HG03135 (cell line): ENCODE results near the gene NLRP3.
"Not testable (repeated sequence)": the region's sequence is repeated elsewhere in the genome, so short reads cannot be mapped to it uniquely, and the experiment has no call there.

Source experiments
- ATAC-seq: cut with Tn5 transposase; IDR thresholded peaks from one replicate; pipeline ENCODE4 v1.9.1; 2021; ENCODE audit warnings: mild to moderate bottlenecking, moderate library complexity; ENCODE audit not compliant: unreplicated experiment

NLRP3 gene

DNA sequence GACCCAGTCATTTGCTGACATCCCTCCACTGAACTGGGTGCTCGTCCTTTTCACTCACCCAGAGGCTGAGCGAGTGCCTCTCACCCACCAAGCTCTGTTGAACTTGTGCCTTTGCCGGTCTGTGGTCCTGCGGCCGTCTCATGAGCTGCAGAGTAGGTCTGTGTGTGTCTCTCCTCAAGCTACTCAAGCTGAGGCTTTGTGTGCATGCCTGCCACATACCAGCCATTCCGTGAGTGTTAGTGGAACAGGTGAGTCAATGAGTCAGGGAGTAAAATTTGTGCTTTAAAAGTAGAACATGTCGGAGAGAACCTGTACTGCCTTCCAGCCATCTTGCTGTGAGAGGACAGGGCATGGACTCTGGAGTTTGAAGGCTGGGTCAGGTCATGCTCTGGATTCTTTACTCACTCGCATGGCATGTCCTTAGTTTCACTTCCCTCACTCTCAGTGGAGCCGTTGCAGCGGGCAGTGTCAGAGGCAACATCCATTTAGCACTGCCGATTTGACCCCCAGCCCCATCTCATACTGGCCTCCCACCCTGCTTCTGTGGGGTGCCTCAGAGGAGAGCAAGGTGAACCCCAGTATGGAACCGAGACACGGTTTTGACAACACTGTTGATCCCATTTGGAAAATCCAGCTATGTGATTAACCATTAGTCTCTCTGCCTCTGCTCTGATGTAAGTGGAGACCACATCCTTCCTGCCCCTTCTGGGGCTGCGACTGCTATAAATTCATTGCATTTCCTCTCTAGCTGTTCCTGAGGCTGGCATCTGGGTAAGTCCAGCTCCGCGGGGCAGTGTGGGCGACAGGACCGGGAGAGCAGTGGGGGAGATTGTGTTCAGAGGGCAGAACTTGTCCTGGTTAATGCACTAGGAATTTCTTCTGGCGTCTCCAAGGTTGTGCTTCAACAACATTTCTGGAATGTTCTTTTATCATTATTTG lies at the start of gene NLRP3:
NLRP3 (plus strand) TSS at position 751 of the 939 bp plus-strand sequence. CDS start 2,628 bp downstream, outside the sequence.
- peak; percentile 61 for ATAC-seq

DNA sequence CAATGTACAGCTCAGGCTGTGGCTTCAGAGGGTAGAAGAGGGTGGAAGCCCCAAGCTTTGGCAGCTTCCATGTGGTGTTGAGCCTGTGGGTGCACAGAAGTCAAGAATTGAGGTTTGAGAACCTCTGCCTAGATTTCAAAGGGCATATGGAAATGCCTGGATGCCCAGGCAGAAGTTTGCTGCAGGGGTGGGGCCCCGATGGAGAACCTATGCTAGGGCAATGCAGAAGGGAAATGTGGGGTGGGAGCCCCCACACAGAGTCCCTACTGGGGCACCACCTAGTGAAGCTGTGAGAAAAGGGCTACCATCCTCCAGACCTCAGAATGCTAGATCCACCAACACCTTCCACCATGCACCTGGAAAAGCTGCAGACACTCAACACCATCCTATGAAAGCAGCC lies 49.6 kb upstream of the NLRP3 start:
- ATAC-seq: not testable (repeated sequence)

DNA sequence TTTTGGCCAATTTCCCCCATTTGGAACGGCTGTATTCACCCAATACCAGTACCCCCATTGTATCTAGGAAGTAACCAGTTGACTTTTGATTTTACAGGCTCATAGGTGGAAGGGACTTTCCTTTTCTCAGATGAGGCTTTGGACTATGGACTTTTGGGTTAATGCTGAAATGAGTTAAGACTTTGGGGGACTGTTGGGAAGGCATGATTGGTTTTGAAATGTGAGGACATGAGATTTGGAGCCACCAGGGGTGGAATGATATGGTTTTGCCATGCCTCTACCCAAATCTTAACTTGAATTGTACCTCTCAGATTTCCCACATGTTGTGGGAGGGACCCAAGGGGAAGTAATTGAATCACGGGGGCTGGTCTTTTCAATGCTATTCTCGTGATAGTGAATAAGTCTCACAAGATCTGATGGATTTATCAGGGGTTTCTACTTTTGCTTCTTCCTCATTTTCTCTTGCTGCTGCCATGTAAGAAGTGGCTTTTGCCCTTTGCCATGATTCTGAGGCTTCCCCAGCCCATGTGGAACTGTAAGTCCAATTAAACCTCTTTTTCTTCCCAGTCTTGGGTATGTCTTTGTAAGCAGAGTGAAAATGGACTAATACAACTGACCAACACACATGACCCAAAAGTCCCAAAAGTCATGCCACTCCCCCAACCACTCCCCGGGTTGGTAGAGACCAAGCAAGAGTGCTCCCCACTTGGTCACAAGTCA lies 48.9 kb upstream of the NLRP3 start:
- no peak for ATAC-seq

DNA sequence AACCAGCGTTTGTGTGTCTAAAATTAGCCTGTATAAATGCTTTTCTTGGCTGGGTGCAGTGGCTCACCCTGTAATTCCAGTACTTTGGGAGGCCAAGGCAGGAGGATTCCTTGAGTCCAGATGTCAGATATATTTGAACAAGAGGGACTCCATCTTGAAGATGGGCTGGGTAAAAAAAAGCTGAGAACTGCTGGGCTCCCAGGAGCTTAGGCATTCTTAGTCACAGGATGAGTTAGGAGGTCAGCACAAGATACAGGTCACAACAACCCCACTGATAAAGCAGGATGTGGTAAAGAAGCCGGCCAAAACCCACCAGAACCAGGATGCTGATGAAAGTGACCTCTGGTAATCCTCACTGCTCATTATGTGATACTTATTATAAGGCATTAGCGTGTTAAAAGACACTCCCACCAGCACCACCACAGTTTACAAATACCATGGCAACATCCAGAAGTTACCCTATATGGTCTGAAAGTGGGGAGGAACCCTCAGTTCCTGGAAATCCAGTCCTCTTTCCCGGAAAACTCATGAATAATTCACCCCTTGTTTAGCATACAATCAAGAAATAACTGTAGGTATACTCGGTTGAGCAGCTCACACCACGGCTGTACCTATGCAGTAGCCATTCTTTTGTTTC lies 48.1 kb upstream of the NLRP3 start:
- ATAC-seq: no peak

DNA sequence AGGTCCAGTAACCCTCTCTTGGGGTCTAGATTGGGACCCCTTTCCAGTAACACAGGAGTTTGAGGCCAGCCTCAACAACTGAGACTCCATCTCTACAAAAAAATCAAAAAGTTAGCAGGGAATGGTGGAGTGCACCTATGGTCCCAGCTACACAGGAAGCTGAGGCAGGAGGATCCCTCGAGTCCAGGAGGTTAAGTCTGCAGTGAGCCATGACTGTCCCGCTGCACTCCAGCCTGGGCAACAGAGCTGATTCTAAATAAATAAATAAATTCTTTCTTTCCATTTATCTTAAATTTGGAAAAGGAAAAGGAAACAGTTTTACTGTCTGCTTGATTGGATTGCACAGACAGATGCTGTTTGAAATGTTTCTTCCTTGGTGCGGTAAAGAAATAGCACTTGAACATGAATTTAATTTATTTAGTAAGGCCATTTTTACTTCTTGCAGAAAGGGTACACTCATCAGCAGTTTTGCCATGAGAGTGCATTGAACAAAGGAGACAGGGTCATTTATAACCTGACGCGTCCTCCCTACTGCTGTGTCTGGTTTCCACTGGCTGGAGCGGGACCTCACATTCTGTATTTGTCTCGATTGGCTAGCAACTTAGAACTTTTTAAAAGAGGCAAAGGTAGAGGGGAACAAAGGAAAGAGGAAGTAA lies 47.4 kb upstream of the NLRP3 start:
- no peak for ATAC-seq

DNA sequence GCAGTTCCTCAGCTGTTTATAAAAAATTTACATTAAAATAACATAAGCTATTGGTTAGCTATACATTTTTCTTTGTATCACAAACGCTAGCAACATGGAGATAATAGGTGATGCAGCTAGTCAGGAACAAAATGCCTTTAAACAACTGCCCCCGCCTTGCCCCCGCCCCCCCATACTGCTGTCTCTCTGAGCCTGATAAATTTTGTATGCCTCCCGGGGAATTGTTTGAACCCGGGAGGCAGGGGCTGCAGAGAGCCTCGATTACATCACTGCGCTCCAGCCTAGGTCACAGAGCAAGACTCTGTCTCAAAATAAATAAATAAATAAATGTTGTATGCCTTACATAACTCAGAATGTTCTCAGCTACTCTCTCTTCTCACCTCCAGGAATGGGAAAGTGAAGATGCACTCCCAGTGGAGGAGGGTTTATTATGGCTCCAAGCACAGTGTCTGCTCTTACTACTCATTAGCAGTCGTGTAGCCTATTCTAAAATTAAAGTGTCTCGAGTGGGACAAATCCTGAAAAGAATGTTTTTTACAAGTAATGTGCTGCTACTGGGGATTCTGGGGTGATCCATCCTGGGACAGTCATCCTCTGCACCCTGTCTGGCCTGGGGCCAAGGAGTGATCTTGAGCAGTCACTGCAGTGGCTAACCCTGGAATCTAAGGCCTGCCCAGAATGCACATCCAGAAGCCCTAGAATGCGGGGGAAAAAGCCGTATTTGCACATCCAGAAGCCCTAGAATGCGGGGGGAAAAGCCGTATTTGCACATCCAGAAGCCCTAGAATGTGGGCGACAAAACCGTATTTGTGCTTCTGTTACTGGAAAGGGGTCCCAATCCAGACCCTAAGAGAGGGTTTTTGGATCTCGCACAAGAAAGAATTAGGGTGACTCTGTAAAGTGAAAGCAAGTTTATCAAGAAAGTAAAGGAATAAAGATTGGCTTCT lies 44.9 kb upstream of the NLRP3 start:
- ATAC-seq: no peak

DNA sequence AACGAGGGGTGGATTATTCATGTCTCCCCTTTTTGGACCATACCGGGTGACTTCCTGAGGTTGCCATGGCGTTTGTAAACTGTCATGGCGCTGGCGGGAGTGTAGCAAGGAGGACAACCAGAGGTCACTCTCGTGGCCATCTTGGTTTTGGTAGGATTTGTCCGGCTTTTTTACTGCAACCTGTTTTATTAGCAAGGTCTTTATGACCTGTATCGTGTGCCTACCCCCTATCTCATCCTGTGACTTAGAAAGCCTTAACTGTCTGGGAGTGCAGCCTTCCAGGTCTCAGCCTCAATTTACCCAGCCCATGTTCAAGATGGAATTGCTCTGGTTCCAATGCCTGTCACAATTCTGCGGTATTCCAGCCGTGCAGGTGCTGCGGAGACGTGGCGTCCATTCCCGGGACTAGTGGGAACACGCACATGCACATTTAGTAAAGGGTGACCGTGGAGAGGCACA lies 44.1 kb upstream of the NLRP3 start:
- no peak for ATAC-seq

DNA sequence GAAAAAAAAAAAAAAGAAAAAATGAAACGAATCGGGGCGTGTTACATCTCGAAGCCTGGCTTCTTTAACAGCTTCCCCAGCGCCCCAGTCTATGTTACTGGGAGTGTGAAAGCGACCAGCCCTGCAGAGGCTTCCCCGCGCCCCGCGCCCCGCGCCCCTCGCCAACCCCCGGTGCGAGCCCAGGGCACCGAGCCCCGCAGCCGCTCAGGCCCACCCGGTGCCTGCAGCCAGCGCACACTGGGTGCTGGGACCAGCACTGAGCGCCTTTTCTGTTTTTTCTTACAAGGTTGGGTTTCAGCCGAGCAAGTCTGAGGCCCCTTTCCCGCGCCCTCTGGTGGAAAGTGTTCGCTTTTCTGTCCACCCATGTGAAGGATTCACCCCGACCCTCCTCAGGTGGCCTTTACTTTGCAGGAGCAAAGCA lies 42.2 kb upstream of the NLRP3 start:
- ATAC-seq: no peak

DNA sequence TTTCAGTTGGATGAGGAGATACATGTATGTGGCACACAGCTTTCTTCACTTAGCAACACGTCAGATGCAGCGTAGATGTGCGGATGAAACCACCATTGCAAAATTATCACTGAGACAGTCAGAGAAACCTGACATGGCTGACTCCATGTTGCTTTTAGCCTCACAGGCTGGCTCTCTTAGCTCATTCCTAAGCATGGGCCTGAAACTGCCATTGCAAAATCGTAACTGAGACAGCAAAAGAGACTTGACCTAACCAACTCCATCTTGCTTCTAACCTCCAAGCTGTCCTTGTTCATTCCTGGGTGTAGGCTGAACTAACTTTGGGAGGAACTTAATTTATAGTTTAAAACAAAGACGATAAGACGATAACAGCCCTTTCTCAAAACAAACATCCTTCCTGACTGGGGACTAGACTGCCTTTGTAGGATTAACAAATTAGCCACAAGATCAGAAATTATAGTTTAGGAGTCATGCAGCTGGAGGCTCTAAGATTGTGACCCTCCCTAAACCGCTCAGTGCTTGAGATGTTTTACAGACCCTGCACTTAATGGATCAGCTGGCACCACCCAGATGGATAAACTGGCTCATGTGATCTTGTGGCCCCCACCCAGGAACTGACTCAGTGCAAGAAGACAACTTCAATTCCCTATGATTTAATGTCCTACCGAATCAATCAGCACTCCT lies 41.2 kb upstream of the NLRP3 start:
- ATAC-seq: not testable (repeated sequence)

DNA sequence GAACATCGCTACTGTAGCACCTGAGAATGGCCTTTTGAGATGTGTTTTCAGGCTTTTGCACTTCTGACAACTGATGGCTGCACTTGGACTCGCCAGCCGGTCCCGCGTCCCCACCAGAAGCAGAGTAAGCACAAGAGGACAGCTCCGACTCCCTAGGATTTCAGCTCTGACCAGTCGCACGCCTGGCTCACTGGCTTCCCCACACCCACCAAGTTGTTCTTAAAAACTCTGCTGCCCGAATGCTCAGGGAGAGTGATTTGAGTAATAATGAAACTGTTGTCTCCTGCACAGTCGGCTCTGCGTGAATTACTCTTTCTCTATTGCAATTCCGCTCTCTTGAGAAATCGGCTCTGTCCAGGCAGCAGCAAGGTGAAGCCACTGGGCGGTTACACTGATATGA lies 40.2 kb upstream of the NLRP3 start:
- ATAC-seq: no peak

DNA sequence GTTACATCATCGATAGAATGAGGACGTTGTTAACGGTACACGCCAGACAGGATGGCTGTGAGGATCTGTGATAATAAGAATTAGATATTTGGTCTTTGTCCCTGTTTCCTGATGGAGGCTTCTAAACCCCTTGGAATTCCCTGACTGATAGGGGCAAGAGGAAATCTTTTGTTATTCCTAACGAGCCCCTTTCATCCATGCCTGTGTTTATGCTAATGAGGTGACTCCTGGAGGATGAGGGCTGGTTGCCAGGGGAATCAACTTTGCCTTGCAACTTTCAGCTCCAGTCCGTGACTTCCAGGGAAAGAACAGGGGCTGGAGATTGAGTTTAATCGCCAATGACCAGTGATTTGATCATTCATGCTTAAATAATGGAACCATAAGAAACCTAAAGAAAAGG lies 39.3 kb upstream of the NLRP3 start:
- no peak for ATAC-seq

DNA sequence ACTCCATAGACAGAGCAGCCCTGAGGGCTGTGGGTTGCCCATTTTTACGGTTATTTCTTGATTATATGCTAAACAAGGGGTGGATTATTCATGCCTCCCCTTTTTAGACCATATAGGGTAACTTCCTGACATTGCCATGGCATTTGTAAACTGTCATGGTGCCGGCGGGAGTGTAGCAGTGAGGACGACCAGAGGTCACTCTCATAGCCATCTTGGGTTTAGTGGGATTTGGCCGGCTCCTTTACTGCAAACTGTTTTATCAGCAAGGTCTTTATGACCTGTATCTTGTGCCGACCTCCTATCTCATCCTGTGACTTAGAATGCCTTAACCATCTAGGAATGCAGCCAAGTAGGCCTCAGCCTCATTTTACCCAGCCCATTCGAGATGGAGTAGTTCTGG lies 38.3 kb upstream of the NLRP3 start:
- ATAC-seq: not testable (repeated sequence)

DNA sequence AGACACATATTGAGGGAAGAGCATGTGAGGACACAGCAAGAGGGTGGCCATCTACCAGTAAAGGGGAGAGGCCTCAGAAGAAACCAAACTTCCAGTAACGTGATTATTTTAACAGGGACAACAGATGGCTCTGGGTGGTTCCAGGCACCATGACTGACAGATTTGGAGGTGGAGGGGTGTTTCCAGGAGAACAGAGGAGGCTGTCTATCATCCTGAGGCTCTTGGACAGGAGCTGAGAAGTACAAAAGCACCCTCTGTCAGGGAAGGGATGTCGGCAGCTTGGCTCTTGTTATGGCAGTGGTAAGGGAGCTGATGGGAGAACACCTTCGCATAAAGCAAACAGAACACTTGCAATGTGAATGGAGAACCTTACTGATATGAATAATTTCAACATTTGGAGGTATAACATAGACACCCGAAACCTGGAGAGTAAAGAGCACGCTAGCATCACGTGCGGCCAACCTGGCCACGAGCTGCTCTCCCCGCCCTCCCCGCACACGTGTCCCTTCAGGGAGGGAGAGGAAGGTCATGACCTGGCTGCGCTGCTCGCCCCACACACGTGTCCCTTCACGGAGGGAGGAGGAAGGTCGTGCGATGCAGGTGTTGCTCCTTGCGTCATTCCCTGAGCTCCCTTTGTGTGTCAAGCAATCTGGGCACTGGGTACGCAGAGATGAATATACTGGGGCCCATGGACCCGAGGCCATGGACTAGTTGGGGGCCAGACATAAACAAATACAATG lies 37.5 kb upstream of the NLRP3 start:
- no peak for ATAC-seq

DNA sequence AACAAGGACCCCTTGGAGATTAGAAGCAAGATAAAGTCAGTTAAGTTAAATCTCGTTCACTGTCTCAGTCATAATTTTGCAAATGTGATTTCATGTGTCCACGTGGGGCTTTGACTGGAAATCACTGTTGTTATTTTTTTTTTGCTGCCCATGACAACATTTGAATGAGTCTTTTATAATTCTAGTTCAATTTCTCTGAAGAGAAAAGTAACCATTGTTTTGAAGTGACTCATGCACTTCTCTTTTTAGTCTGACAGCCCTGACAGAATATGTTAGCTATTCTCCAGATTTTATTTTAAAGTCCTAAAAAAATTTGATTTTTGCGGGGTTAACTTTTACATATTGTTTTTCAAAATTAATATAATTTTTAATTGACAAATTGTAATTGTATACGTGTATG lies 30.7 kb upstream of the NLRP3 start:
- ATAC-seq: no peak

DNA sequence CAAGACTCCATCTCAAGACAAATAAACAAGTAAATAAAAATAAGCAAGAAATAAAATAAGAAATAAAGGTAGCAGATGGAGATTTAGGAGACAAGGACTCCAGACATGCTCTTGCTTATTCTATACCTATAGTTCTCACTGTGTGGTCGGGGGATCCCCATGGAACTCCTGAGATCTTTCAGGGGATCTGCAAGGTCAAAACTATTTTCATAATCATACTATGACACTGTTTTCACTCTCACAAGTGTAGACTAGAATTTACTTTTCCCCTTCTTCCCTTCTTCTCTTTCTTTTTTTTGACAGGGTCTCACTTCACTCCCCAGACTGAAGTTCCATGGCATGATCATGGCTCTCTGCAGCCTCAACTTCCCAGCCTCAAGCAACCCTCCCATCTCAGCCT lies 29.8 kb upstream of the NLRP3 start:
- ATAC-seq: no peak

DNA sequence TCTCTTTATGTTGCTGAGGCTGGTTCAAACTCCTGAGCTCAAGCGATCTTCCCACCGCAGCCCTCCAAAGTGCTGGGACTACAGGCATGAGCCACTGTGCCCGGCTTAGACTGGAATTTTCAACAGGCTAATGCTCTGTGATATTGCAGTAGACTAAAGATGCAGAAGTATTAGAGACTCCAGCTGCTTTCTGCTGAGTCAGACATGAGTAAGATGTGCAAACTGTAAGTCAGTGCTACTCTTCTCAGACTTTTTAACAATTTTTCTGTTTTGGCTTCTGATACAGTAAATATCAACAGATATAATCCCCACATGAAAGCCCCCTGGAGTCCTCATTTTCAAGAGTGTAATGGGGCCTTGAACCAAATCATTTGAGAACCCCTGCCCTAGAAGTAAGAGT lies 29.3 kb upstream of the NLRP3 start:
- no peak for ATAC-seq

DNA sequence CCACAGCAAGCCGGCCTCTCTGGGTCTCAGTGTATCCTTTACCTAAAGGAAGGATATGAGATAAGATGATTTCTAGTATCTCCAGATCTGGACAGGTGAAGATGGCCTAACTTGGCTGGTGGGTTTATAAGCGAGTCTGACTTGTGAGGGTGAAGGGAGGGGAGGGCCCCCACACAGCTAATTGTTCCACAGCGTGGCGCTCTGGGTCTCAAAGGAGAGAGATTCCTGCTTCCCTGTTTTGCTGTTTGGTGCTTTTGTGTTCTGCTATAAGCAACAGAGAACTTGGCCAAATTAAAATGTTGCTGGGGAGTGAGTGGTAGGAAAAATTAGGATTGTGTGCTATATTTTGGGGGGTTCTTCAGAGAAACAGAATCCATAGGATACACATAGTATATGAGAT lies 28.9 kb upstream of the NLRP3 start:
- ATAC-seq: no peak

DNA sequence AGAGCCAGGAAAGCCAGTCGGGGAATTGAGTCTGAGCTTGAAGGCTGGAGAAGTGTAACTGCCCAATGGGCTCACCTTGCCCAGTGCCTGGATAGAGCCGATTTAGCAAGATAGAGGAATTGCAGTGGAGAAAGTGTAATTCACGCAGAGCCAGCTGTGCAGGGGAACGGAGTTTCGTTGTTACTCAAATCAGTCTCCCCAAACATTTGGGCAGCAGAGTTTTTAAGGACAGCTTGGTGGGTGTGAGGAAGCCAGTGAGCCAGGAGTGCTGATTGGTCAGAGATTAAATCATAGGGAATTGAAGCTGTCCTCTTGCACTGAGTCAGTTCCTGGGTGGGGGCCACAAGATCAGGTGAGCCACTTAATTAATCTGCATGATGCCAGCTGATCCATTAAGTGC lies 28.4 kb upstream of the NLRP3 start:
- ATAC-seq: no peak
